RWPE2 (cell line): Measurements from ENCODE around the gene VENTX.
"Not testable (repeated sequence)": the region's sequence is repeated elsewhere in the genome, so short reads cannot be mapped to it uniquely, and the experiment has no call there.

Experiments used
- ATAC-seq: fragments of 200-7000 bp; cut with Tn5 transposase; 3 replicates; pipeline ENCODE4 v1.9.1; 2021; ENCODE audit warnings: low read depth
- DNase-seq: peaks from one replicate; pipeline ENCODE4 v3.0.0-alpha.2; 2020; ENCODE audit warnings: low spot score
- H3K27ac ChIP-seq: fragments of 450-650 bp; 2 replicates; pipeline ENCODE4 v1.5.1; 2017; ENCODE audit warnings: mild to moderate bottlenecking; ENCODE audit not compliant: poor library complexity, severe bottlenecking
- H3K27me3 ChIP-seq: fragments of 250-450 bp; sonication (Bioruptor Pico); 2 replicates; pipeline ENCODE4 v1.5.1; 2021; ENCODE audit warnings: mild to moderate bottlenecking, moderate library complexity; ENCODE audit not compliant: insufficient read depth, poor library complexity, severe bottlenecking
- H3K36me3 ChIP-seq: fragments of 250-450 bp; sonication (Bioruptor Pico); 2 replicates; pipeline ENCODE4 v1.5.1; 2020; ENCODE audit warnings: low read depth, mild to moderate bottlenecking, moderate library complexity
- H3K4me1 ChIP-seq: fragments of 250-450 bp; sonication (Bioruptor Pico); 2 replicates; pipeline ENCODE4 v1.5.1; 2021; ENCODE audit warnings: mild to moderate bottlenecking, moderate library complexity; ENCODE audit not compliant: insufficient read depth, poor library complexity, severe bottlenecking
- H3K4me3 ChIP-seq: fragments of 250-450 bp; sonication (Bioruptor Pico); 2 replicates; pipeline ENCODE4 v1.5.1; 2021; ENCODE audit warnings: mild to moderate bottlenecking, moderate library complexity; ENCODE audit not compliant: severe bottlenecking
- H3K9me3 ChIP-seq: fragments of 250-450 bp; sonication (Bioruptor Pico); 2 replicates; pipeline ENCODE4 v1.5.1; 2021; ENCODE audit warnings: mild to moderate bottlenecking, moderate library complexity; ENCODE audit not compliant: severe bottlenecking
- CTCF ChIP-seq: fragments of 450-650 bp; IDR thresholded peaks from one replicate; pipeline ENCODE4 v1.5.1; 2017; ENCODE audit warnings: mild to moderate bottlenecking, moderate library complexity; ENCODE audit not compliant: poor library complexity, severe bottlenecking

Gene VENTX

GRCh38 chr10:133218891-133219290, 18.8 kb upstream of the VENTX start:
- Histone ChIP-seq H3K9me3 (no peaks in the 10 kb centered on the region), H3K27ac (no peak overlapping the region), H3K4me1 (no peaks in the 10 kb centered on the region), H3K27me3 (peaks cover 12% of the 10 kb centered on the region), H3K4me3 (no peak overlapping the region), H3K36me3 (no peaks in the 10 kb centered on the region)
- TF ChIP-seq CTCF = no peak
- DNase-seq = no peak
- no peak for ATAC-seq

DNA sequence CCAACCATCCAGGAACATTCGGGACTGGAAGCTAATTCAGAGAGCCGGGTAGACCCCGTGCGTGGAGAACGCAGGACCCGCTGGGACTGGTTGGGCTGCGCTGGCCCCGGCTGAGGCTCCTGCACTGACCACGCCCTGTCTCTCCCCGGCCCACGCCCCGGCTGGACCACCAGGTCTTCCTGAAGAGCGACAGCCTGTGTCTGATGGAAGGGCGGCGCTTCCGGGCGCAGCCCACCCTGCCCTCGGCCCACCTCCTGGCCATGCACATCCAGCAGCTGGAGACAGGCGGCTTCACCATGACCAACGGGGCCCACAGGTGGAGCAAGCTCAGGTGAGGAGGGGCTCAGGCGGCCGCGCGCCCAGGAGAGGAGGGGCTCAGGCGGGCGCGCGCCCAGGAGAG, 17.9 kb upstream of the VENTX start:
- ATAC-seq (no peak), DNase-seq (no peak)
- H3K4me3 ChIP-seq = no peak overlapping the region
- no peak for TF ChIP-seq CTCF
- no peak overlapping the region for H3K27ac ChIP-seq
- peaks cover 12% of the 10 kb centered on the region for H3K27me3 ChIP-seq
- H3K4me1 ChIP-seq = no peaks in the 10 kb centered on the region
- H3K9me3 ChIP-seq = no peaks in the 10 kb centered on the region
- H3K36me3 ChIP-seq = no peaks in the 10 kb centered on the region

DNA sequence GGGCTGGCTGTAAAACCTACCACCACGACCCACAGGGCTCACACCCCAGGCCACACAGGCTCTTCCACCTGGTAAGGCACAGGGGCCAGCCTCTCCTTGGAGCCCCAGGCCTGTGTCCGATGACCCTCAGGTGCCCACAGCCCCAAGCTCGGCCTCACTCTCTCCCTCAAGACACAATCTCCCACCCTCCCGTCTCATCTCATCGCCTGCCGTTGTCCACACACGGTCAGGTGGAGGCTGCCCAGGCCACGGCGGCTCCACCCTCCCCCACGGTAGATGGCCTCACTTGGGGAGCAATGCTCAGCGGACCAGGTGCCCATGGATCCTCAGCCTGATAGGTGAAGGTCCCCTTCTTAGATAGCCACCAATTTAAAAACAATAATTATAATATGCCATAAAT, 16.3 kb upstream of the VENTX start:
- DNase-seq (no peak), ATAC-seq (no peak; the same call in 2 of the 3 replicates)
- Histone ChIP-seq H3K36me3 (no peaks in the 10 kb centered on the region), H3K4me1 (no peaks in the 10 kb centered on the region), H3K4me3 (no peak overlapping the region), H3K27me3 (peaks cover 12% of the 10 kb centered on the region), H3K9me3 (no peaks in the 10 kb centered on the region), H3K27ac (no peak overlapping the region)
- TF ChIP-seq CTCF = no peak

DNA sequence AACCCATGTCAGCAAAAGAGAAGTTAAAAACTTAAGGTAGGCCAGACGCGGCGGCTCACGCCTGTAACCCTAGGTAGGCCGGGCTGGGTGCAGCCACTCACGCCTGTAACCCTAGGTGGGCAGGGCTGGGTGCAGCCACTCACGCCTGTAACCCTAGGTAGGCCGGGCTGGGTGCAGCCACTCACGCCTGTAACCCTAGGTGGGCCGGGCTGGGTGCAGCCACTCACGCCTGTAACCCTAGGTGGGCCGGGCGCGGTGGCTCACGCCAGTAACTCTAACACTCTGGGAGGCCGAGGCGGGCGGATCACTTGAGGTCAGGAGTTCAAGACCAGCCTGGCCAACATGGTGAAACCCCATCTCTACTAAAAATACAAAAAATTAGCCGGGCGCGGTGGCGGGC, 15.9 kb upstream of the VENTX start:
- H3K36me3 ChIP-seq, H3K9me3 ChIP-seq, DNase-seq, H3K4me3 ChIP-seq, ATAC-seq, H3K27ac ChIP-seq, H3K4me1 ChIP-seq: not testable (repeated sequence)
- peaks cover 15% of the 10 kb centered on the region for H3K27me3 ChIP-seq

DNA sequence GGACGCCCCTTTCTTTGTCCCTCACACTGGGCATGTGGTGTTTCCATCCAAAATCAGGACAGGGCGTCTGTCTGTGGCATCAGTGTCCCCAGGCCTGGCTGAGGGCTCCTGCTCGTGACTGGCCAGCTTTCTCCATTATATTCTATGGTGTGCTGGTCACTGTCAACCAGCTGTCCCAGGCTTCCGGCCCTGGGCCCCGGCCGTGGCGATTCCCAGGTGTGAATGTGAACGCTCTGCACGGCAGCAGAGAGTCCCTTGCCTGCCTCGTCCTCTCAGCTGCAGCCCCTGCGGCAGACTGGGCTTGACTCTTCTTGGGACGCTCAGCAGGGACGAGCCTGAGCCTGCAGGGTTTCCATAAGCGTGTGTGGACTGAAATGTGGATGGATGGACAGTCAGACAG, 13.6 kb upstream of the VENTX start:
- ATAC-seq = no peak
- H3K4me3 ChIP-seq = no peak overlapping the region
- no peak for TF ChIP-seq CTCF
- peaks cover 26% of the 10 kb centered on the region for H3K27me3 ChIP-seq
- H3K4me1 ChIP-seq = no peaks in the 10 kb centered on the region
- no peaks in the 10 kb centered on the region for H3K9me3 ChIP-seq
- H3K36me3 ChIP-seq = no peaks in the 10 kb centered on the region
- H3K27ac ChIP-seq = no peak overlapping the region
- no peak for DNase-seq
